Small intestine (tissue), 7 donors: ENCODE results near the gene MEN1. TPM values are rescaled to one million over a fixed set of nuclear protein-coding genes. Genes with fewer than 3 reads are reported as not detected.

Experiments
- DNase-seq, 2 donors: peaks; one replicate each; pipeline versions ENCODE4 v3.0.0 to v3.0.0-alpha.2; 2013
- FAIRE-seq: peaks from 2 replicates; lab custom pipeline; 2012; peaks lifted over from hg19 to GRCh38; lab: Jason Lieb, UNC
- H3K27ac ChIP-seq, 3 donors: one replicate each; pipeline ENCODE4 v1.5.1; 2013; ENCODE audit warnings: low read length in 2 of 3, mild to moderate bottlenecking in 2 of 3, control low read depth in 1 of 3, inconsistent platforms in 1 of 3, low read depth in 1 of 3, moderate library complexity in 1 of 3
- H3K27me3 ChIP-seq, 3 donors: one replicate each; pipeline ENCODE4 v1.6.1; 2013; ENCODE audit warnings: low read length in 3 of 3, inconsistent platforms in 1 of 3; ENCODE audit not compliant: control insufficient read depth in 3 of 3, insufficient read depth in 3 of 3
- H3K36me3 ChIP-seq, 3 donors: one replicate each; pipeline ENCODE4 v1.6.1; 2013; ENCODE audit warnings: low read length in 3 of 3, inconsistent platforms in 1 of 3, low read depth in 1 of 3, mild to moderate bottlenecking in 1 of 3, moderate library complexity in 1 of 3; ENCODE audit not compliant: control insufficient read depth in 3 of 3, insufficient read depth in 2 of 3
- H3K4me1 ChIP-seq, 3 donors: one replicate each; pipeline ENCODE4 v1.6.1; 2013; ENCODE audit warnings: low read length in 2 of 3, inconsistent platforms in 1 of 3, low read depth in 1 of 3, mild to moderate bottlenecking in 1 of 3, moderate library complexity in 1 of 3; ENCODE audit not compliant: control insufficient read depth in 3 of 3, insufficient read depth in 2 of 3
- H3K4me3 ChIP-seq, 3 donors: one replicate each; pipeline ENCODE4 v1.5.1; 2013; ENCODE audit warnings: low read length in 3 of 3, control low read depth in 1 of 3, inconsistent platforms in 1 of 3, low read depth in 1 of 3, mild to moderate bottlenecking in 1 of 3, moderate library complexity in 1 of 3
- H3K9me3 ChIP-seq, 2 donors: one replicate each; pipeline ENCODE4 v1.6.1; 2013; ENCODE audit warnings: low read depth in 1 of 2, low read length in 1 of 2; ENCODE audit not compliant: control insufficient read depth in 2 of 2, insufficient read depth in 1 of 2
- WGBS, 3 donors: extraction: QIAGEN DNeasy Blood & Tissue Kit; methylation state at CpG; one replicate each; pipeline ENCODE4 v1.1.7; 2013; 5-methylcytosine and 5-hydroxymethylcytosine counted together
- polyA plus RNA-seq, 4 donors: library from polyadenylated mRNA; stranded (reverse) in 3 of 4; unstranded in 1 of 4; fragments of 200-250 nt in 3 of 4; fragments of 120-200 nt in 1 of 4; gene quantifications; one replicate each; pipeline versions ENCODE4 v1.2.1 to v1.2.3, GENCODE V29; 2013
- donor health status: healthy with polysubstance abuse.
- donor health status: control.
- donor health status: control.
- donor health status: Bipolar disorder and iron deficiency.
- donor health status: healthy.

Gene MEN1
- polyA plus RNA-seq, 4 donors = 17.6 to 28.3 (median 25.2) TPM

- FAIRE-seq (no peak), DNase-seq (peak; percentile 60 to 68)
- no peaks in the 10 kb centered on the region for H3K9me3 ChIP-seq
- 55 to 63% (median 56%) methylated on average over 19 of the region's 19 CpGs for WGBS, 3 donors
- H3K27me3 ChIP-seq = no peaks in the 10 kb centered on the region
- no peak overlapping the region for H3K4me3 ChIP-seq
- H3K36me3 ChIP-seq = peaks cover 47 to 80% (median 49%) of the 10 kb centered on the region in 3 donors
- H3K27ac ChIP-seq = peak overlapping the region in 1 of 3 donors; percentile 65
- H3K4me1 ChIP-seq = peaks cover 0 to 2% (median 0%) of the 10 kb centered on the region in 3 donors
Measured at GRCh38 chr11:64767344-64768299, 42.7 kb downstream of the MEN1 start.

GRCh38 chr11:64766881-64767280, 43.5 kb downstream of the MEN1 start:
- H3K4me1 ChIP-seq = peaks cover 0 to 2% (median 0%) of the 10 kb centered on the region in 3 donors
- 94 to 99% (median 98%) methylated on average over 7 to 11 of the region's 11 CpGs for WGBS, 3 donors
- H3K9me3 ChIP-seq = no peaks in the 10 kb centered on the region
- H3K27me3 ChIP-seq = no peaks in the 10 kb centered on the region
- no peak for FAIRE-seq
- H3K36me3 ChIP-seq = peaks cover 44 to 87% (median 47%) of the 10 kb centered on the region in 3 donors
- H3K27ac ChIP-seq = no peak overlapping the region
- no peak for DNase-seq
- H3K4me3 ChIP-seq = no peak overlapping the region

GRCh38 chr11:64765851-64766665, 44.3 kb downstream of the MEN1 start:
- no peak overlapping the region for H3K27ac ChIP-seq
- 91 to 93% (median 92%) methylated on average over 25 to 42 of the region's 42 CpGs for WGBS, 3 donors
- DNase-seq (no peak), FAIRE-seq (no peak)
- no peak overlapping the region for H3K4me3 ChIP-seq
- no peaks in the 10 kb centered on the region for H3K9me3 ChIP-seq
- H3K4me1 ChIP-seq = peaks cover 0 to 2% (median 0%) of the 10 kb centered on the region in 3 donors
- no peaks in the 10 kb centered on the region for H3K27me3 ChIP-seq
- peaks cover 42 to 89% (median 43%) of the 10 kb centered on the region in 3 donors for H3K36me3 ChIP-seq

GRCh38 chr11:64765291-64765850, 45.0 kb downstream of the MEN1 start:
- DNase-seq = no peak
- H3K27ac ChIP-seq = no peak overlapping the region
- FAIRE-seq = no peak
- 89 to 94% (median 90%) methylated on average over 25 to 30 of the region's 30 CpGs for WGBS, 3 donors
- H3K27me3 ChIP-seq = no peaks in the 10 kb centered on the region
- no peak overlapping the region for H3K4me3 ChIP-seq
- H3K36me3 ChIP-seq = peaks cover 38 to 88% (median 40%) of the 10 kb centered on the region in 3 donors
- H3K4me1 ChIP-seq = peaks cover 0 to 2% (median 0%) of the 10 kb centered on the region in 3 donors
- no peaks in the 10 kb centered on the region for H3K9me3 ChIP-seq

- Histone ChIP-seq H3K4me3 (no peak overlapping the region), H3K36me3 (peaks cover 33 to 82% (median 38%) of the 10 kb centered on the region in 3 donors)
- no peak for DNase-seq
Measured at GRCh38 chr11:64764753-64765152, 45.6 kb downstream of the MEN1 start.

GRCh38 chr11:64764040-64764611, 46.2 kb downstream of the MEN1 start:
- peak in 1 of 2 donors; percentile 39 for DNase-seq
- Histone ChIP-seq H3K36me3 (peaks cover 26 to 76% (median 36%) of the 10 kb centered on the region in 3 donors), H3K4me3 (no peak overlapping the region), H3K27ac (peak overlapping the region in 1 of 3 donors; percentile 45), H3K27me3 (no peaks in the 10 kb centered on the region), H3K4me1 (peaks cover 0 to 4% (median 2%) of the 10 kb centered on the region in 3 donors), H3K9me3 (no peaks in the 10 kb centered on the region)
- WGBS, 3 donors = 59 to 73% (median 66%) methylated on average over 11 of the region's 11 CpGs
- no peak for FAIRE-seq

More at GRCh38 chr11:64764753-64765152, 45.6 kb downstream of the MEN1 start:
- WGBS, 3 donors = 83 to 87% (median 83%) methylated on average over 8 of the region's 8 CpGs
- Histone ChIP-seq H3K27me3 (no peaks in the 10 kb centered on the region), H3K4me1 (peaks cover 0 to 3% (median 2%) of the 10 kb centered on the region in 3 donors), H3K27ac (peak overlapping the region in 1 of 3 donors; percentile 39), H3K9me3 (no peaks in the 10 kb centered on the region)
- no peak for FAIRE-seq

GRCh38 chr11:64763526-64764039, 46.8 kb downstream of the MEN1 start:
- Histone ChIP-seq H3K4me3 (no peak overlapping the region), H3K9me3 (no peaks in the 10 kb centered on the region), H3K27me3 (no peaks in the 10 kb centered on the region), H3K27ac (peak overlapping the region in 1 of 3 donors; percentile 45), H3K36me3 (peaks cover 25 to 71% (median 30%) of the 10 kb centered on the region in 3 donors), H3K4me1 (peaks cover 0 to 4% (median 2%) of the 10 kb centered on the region in 3 donors)
- no peak for FAIRE-seq
- DNase-seq = no peak
- WGBS, 3 donors = 65 to 78% (median 69%) methylated on average over 6 of the region's 6 CpGs
